HCT116 (cell line): ENCODE results near the gene GSKIP. TPM values are rescaled to one million over a fixed set of nuclear protein-coding genes. Genes with fewer than 3 reads are reported as not detected.

Experiments
- ATAC-seq: fragments of 200-7000 bp; cut with Tn5 transposase; 2 replicates; pipeline ENCODE4 v1.9.1; 2020; ENCODE audit warnings: mild to moderate bottlenecking, moderate library complexity
- BruUV-seq: library from RNA; stranded (reverse); fragments of 400-500 nt; replicated peaks from 2 replicates; lab custom pipeline; 2021; lab: Mats Ljungman, UMichigan
- CTCF ChIA-PET: fragments of 300-600 bp; sonication (Branson Sonifier 250); formaldehyde crosslinking; loops from one replicate; lab custom pipeline; 2021; ENCODE audit warnings: antibody characterized with exemption; lab: Charles Lee
- POLR2A ChIA-PET: fragments of 300-600, 350-600 bp; sonication (Branson Sonifier 250); formaldehyde crosslinking; loops from one replicate; lab custom pipeline; 2021; ENCODE audit warnings: antibody characterized with exemption; lab: Charles Lee
- RAD21 ChIA-PET, 2 experiments: fragments of 300-600 bp; sonication (Branson Sonifier 250); formaldehyde crosslinking; loops; one replicate each; lab custom pipeline; 2023; ENCODE audit warnings: low total read pairs in 2 of 2; ENCODE audit not compliant: uncharacterized antibody in 2 of 2, unreplicated experiment in 2 of 2, low non-redundant PET in 1 of 2; lab: Charles Lee
- DNase-seq: peaks from one replicate; pipeline ENCODE4 v3.0.0-alpha.2; 2010; ENCODE audit warnings: low read depth, low spot score
- H2AFZ ChIP-seq: fragments of 200-600 bp; shearing (Covaris generic), sonication (generic); 2 replicates; pipeline ENCODE4 v1.6.1; 2017; ENCODE audit warnings: low read depth, mixed run types, mixed read lengths, antibody characterized with exemption, low read length; ENCODE audit not compliant: poor library complexity, severe bottlenecking
- H3K27ac ChIP-seq: 2 replicates; pipeline ENCODE4 v1.5.1; 2012; ENCODE audit warnings: low read depth, low read length
- H3K27me3 ChIP-seq: fragments of 200-600 bp; sonication (generic); 2 replicates; pipeline ENCODE4 v1.6.1; 2016; ENCODE audit warnings: mixed run types, low read length, mixed read lengths; ENCODE audit not compliant: insufficient read depth
- H3K36me3 ChIP-seq, 2 experiments: fragments of 200-500 bp in 1 of 2; fragments of 200-600 bp in 1 of 2; sonication (Bioruptor generic) in 1 of 2; sonication (generic) in 1 of 2; 2 replicates each; pipeline versions ENCODE4 v1.5.1 to v1.6.1; 2014 to 2016; ENCODE audit warnings: low read length in 2 of 2, inconsistent platforms in 1 of 2, mixed read lengths in 1 of 2, mixed run types in 1 of 2; ENCODE audit not compliant: insufficient read depth in 2 of 2, control insufficient read depth in 1 of 2
- H3K4me1 ChIP-seq, 2 experiments: fragments of 200-600 bp in 1 of 2; sonication (generic) in 1 of 2; 2 replicates each; pipeline versions ENCODE4 v1.5.1 to v1.6.1; 2012 to 2017; ENCODE audit warnings: low read length in 2 of 2, inconsistent platforms in 1 of 2, mild to moderate bottlenecking in 1 of 2, mixed read lengths in 1 of 2, mixed run types in 1 of 2, moderate library complexity in 1 of 2; ENCODE audit not compliant: insufficient read depth in 2 of 2, control insufficient read depth in 1 of 2
- H3K4me2 ChIP-seq: fragments of 200-600 bp; sonication (generic); 2 replicates; pipeline ENCODE4 v1.6.1; 2017; ENCODE audit warnings: mixed run types, low read length, mixed read lengths
- H3K4me3 ChIP-seq, 2 experiments: fragments of 200-600 bp in 1 of 2; sonication (generic) in 1 of 2; replicated peaks in 1 of 2; 2 replicates each; pipeline ENCODE4 v1.5.1; 2011 to 2016; ENCODE audit warnings: low read length in 2 of 2, control low read depth in 1 of 2, low read depth in 1 of 2, mild to moderate bottlenecking in 1 of 2, mixed read lengths in 1 of 2, mixed run types in 1 of 2
- H3K79me2 ChIP-seq: fragments of 200-600 bp; sonication (generic); 2 replicates; pipeline ENCODE4 v1.6.1; 2017; ENCODE audit warnings: mild to moderate bottlenecking, mixed run types, low read length, moderate library complexity, mixed read lengths; ENCODE audit not compliant: insufficient read depth
- H3K9ac ChIP-seq: fragments of 200-600 bp; sonication (generic); 2 replicates; pipeline ENCODE4 v1.6.1; 2016; ENCODE audit warnings: low read length, mixed read lengths
- H3K9me2 ChIP-seq: fragments of 200-600 bp; sonication (generic), shearing (Covaris generic); 2 replicates; pipeline ENCODE4 v1.6.1; 2017; ENCODE audit warnings: mixed run types, mild to moderate bottlenecking, moderate library complexity; ENCODE audit not compliant: insufficient read depth
- H3K9me3 ChIP-seq, 2 experiments: fragments of 200-500 bp in 1 of 2; fragments of 200-600 bp in 1 of 2; sonication (Bioruptor generic) in 1 of 2; sonication (generic) in 1 of 2; 2 replicates each; pipeline ENCODE4 v1.6.1; 2014 to 2017; ENCODE audit warnings: low read length in 2 of 2, mixed read lengths in 2 of 2, inconsistent platforms in 1 of 2, low read depth in 1 of 2, mild to moderate bottlenecking in 1 of 2, mixed run types in 1 of 2, moderate library complexity in 1 of 2; ENCODE audit not compliant: control insufficient read depth in 1 of 2, insufficient read depth in 1 of 2
- H4K20me1 ChIP-seq: fragments of 200-600 bp; sonication (generic), shearing (Covaris generic); 2 replicates; pipeline ENCODE4 v1.6.1; 2017; ENCODE audit warnings: mixed run types, mild to moderate bottlenecking, moderate library complexity; ENCODE audit not compliant: insufficient read depth
- CBX3 ChIP-seq: IDR thresholded peaks from 2 replicates; pipeline ENCODE4 v1.6.1; 2012; ENCODE audit warnings: low read depth
- CEBPB ChIP-seq: IDR thresholded peaks from 2 replicates; pipeline ENCODE4 v1.6.1; 2012; ENCODE audit warnings: low read depth
- EZH2 ChIP-seq: fragments of 200-600 bp; sonication (generic); IDR thresholded peaks from 2 replicates; pipeline ENCODE4 v1.6.1; 2017; ENCODE audit warnings: antibody characterized with exemption, mixed run types
- EZH2phosphoT487 ChIP-seq: fragments of 200-600 bp; IDR thresholded peaks from 2 replicates; pipeline ENCODE4 v1.6.1; 2018; ENCODE audit warnings: antibody characterized with exemption, borderline replicate concordance
- FOSL1 ChIP-seq: IDR thresholded peaks from 2 replicates; pipeline ENCODE4 v1.6.1; 2012; ENCODE audit warnings: low read depth
- POLR2A ChIP-seq: IDR thresholded peaks from 2 replicates; pipeline ENCODE4 v1.7.0; 2011; ENCODE audit warnings: borderline replicate concordance; ENCODE audit not compliant: insufficient read depth, insufficient read length; ENCODE audit errors: extremely low read depth
- POLR2AphosphoS5 ChIP-seq: IDR thresholded peaks from 2 replicates; pipeline ENCODE4 v1.6.1; 2011; ENCODE audit warnings: mild to moderate bottlenecking, low read depth, low read length, moderate library complexity
- RAD21 ChIP-seq: IDR thresholded peaks from 2 replicates; pipeline ENCODE4 v1.6.1; 2012; ENCODE audit warnings: low read depth, mild to moderate bottlenecking
- SIN3A ChIP-seq: IDR thresholded peaks from 2 replicates; pipeline ENCODE4 v1.6.1; 2012; ENCODE audit warnings: low read depth
- SP1 ChIP-seq: IDR thresholded peaks from 2 replicates; pipeline ENCODE4 v1.6.1; 2012; ENCODE audit warnings: low read depth
- SRF ChIP-seq: IDR thresholded peaks from 2 replicates; pipeline ENCODE4 v1.6.1; 2012; ENCODE audit warnings: low read depth
- TCF7L2 ChIP-seq: IDR thresholded peaks from 2 replicates; pipeline ENCODE4 v1.7.0; 2011; ENCODE audit warnings: borderline replicate concordance, inconsistent platforms; ENCODE audit not compliant: insufficient read depth, insufficient read length; ENCODE audit errors: extremely low read depth
- YY1 ChIP-seq: IDR thresholded peaks from 2 replicates; pipeline ENCODE4 v1.6.1; 2011; ENCODE audit warnings: low read length, low read depth, moderate library complexity, mild to moderate bottlenecking; ENCODE audit not compliant: insufficient replicate concordance; ENCODE audit errors: extremely low read depth
- ZBTB33 ChIP-seq: IDR thresholded peaks from 2 replicates; pipeline ENCODE4 v1.6.1; 2011; ENCODE audit warnings: mild to moderate bottlenecking, low read length, moderate library complexity; ENCODE audit not compliant: insufficient replicate concordance; ENCODE audit errors: extremely low read depth
- ZFX ChIP-seq: fragments of 450-650 bp; IDR thresholded peaks from 2 replicates; pipeline ENCODE4 v1.6.1; 2017
- ZNF274 ChIP-seq: fragments of 200-500 bp; sonication (Bioruptor generic); IDR thresholded peaks from 2 replicates; pipeline ENCODE4 v1.6.1; 2014; ENCODE audit warnings: mild to moderate bottlenecking, low read depth, low read length, inconsistent platforms
- intact Hi-C: fragments of 100-400 bp; cut with micrococcal nuclease; formaldehyde crosslinking; loops from 2 replicates; pipeline ENCODE4 v1.10.0; 2022
- total RNA-seq: library from RNA; stranded (reverse); gene quantifications from one replicate; pipeline ENCODE4 v1.2.1, GENCODE V29; 2021; ENCODE audit not compliant: unreplicated experiment
- TF ChIP-seq, protein P1 (sequence below), 3 experiments: fragments of 200-600 bp in 1 of 3; sonication (generic) in 1 of 3; IDR thresholded peaks in 2 of 3; conservative IDR thresholded peaks in 1 of 3; 2 replicates each; pipeline ENCODE4 v1.5.1; 2012 to 2017; ENCODE audit warnings: low read depth in 2 of 3, low read length in 2 of 3, antibody characterized with exemption in 1 of 3, borderline replicate concordance in 1 of 3, control low read depth in 1 of 3, mild to moderate bottlenecking in 1 of 3, mixed read lengths in 1 of 3, mixed run types in 1 of 3, moderate library complexity in 1 of 3; ENCODE audit not compliant: insufficient read depth in 1 of 3

GSKIP gene
- total RNA-seq, 1 experiment from 2014 or later, result 21.7 TPM

- Histone ChIP-seq H3K27me3 (no peaks in the 10 kb centered on the region), H3K4me2 (no peak overlapping the region), H3K4me1 (no peaks in the 10 kb centered on the region), H3K9me2 (no peaks in the 10 kb centered on the region), H3K9ac (no peak overlapping the region), H3K79me2 (no peaks in the 10 kb centered on the region), H3K27ac (no peak overlapping the region), H2AFZ (no peak overlapping the region), H3K4me3 (no peak overlapping the region), H3K36me3 (0 out of 4 replicates have a peak, but pooled peaks cover 0 to 6% of the 10 kb centered on the region in 2 experiments), H4K20me1 (no peaks in the 10 kb centered on the region), H3K9me3 (no peaks in the 10 kb centered on the region)
- ChIA-PET CTCF (no interaction called here), POLR2A (no interaction called here), RAD21 (no interaction called here)
- BruUV-seq, result no TSS peak
- TF ChIP-seq ZNF274 (no peak), SP1 (no peak), CBX3 (no peak), FOSL1 (no peak), RAD21 (no peak), SRF (no peak), YY1 (no peak), POLR2A (no peak), ZFX (no peak), TCF7L2 (no peak), POLR2AphosphoS5 (no peak), EZH2phosphoT487 (no peak), ZBTB33 (no peak), EZH2 (no peak), CEBPB (no peak), SIN3A (no peak)
- TF ChIP-seq, protein P1, sequence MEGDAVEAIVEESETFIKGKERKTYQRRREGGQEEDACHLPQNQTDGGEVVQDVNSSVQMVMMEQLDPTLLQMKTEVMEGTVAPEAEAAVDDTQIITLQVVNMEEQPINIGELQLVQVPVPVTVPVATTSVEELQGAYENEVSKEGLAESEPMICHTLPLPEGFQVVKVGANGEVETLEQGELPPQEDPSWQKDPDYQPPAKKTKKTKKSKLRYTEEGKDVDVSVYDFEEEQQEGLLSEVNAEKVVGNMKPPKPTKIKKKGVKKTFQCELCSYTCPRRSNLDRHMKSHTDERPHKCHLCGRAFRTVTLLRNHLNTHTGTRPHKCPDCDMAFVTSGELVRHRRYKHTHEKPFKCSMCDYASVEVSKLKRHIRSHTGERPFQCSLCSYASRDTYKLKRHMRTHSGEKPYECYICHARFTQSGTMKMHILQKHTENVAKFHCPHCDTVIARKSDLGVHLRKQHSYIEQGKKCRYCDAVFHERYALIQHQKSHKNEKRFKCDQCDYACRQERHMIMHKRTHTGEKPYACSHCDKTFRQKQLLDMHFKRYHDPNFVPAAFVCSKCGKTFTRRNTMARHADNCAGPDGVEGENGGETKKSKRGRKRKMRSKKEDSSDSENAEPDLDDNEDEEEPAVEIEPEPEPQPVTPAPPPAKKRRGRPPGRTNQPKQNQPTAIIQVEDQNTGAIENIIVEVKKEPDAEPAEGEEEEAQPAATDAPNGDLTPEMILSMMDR (IDR thresholded peaks at IDR 0.05 in 2 of 3, conservative IDR thresholded peaks at IDR 0.05 in 1 of 3; ENCODE audit: borderline replicate concordance in 1 of 3, insufficient read depth in 1 of 3, low read depth in 2 of 3, low read length in 2 of 3), result no peak
- intact Hi-C loops, result no loop called here
- ATAC-seq (no peak), DNase-seq (no peak)
Measured at GRCh38 chr14:96380735-96381134, 17.4 kb downstream of the GSKIP start.
